SU-DHL-6 (cell line): ENCODE measurements around the gene CKS1B.

ENCODE experiments used
- H2AFZ ChIP-seq: fragments of 200-600 bp; sonication (generic); 2 replicates; pipeline ENCODE4 v1.6.1; 2014; ENCODE audit warnings: low read depth, mild to moderate bottlenecking, moderate library complexity, mixed read lengths, antibody characterized with exemption, low read length; ENCODE audit not compliant: severe bottlenecking
- H3F3A ChIP-seq: fragments of 200-600 bp; shearing (Covaris generic); 2 replicates; pipeline ENCODE4 v1.6.0; 2016; ENCODE audit warnings: antibody characterized with exemption, mild to moderate bottlenecking; ENCODE audit not compliant: insufficient read depth
- H3K27ac ChIP-seq: fragments of 200-600 bp; sonication (generic); 2 replicates; pipeline ENCODE4 v1.5.1; 2016; ENCODE audit warnings: low read depth, mild to moderate bottlenecking, low read length, moderate library complexity, mixed read lengths
- H3K27me3 ChIP-seq: fragments of 200-600 bp; sonication (generic), shearing (Covaris generic); 2 replicates; pipeline ENCODE4 v1.6.0; 2014; ENCODE audit warnings: mild to moderate bottlenecking, low read length
- H3K36me3 ChIP-seq: fragments of 200-600 bp; sonication (generic); 2 replicates; pipeline ENCODE4 v1.6.1; 2014; ENCODE audit warnings: mild to moderate bottlenecking, low read length, mixed read lengths
- H3K4me2 ChIP-seq: fragments of 300-600, 200-600 bp; shearing (Covaris generic), sonication (generic); 2 replicates; pipeline ENCODE4 v1.6.0; 2014; ENCODE audit warnings: low read length, low read depth, mild to moderate bottlenecking; ENCODE audit not compliant: poor library complexity, severe bottlenecking
- H3K4me3 ChIP-seq: fragments of 200-600 bp; sonication (generic); 2 replicates; pipeline ENCODE4 v1.5.1; 2014; ENCODE audit warnings: antibody characterized with exemption, low read length, mild to moderate bottlenecking, mixed read lengths; ENCODE audit not compliant: insufficient read depth, poor library complexity, severe bottlenecking
- H3K79me2 ChIP-seq: fragments of 200-600 bp; sonication (generic); 2 replicates; pipeline ENCODE4 v1.6.1; 2014; ENCODE audit warnings: mild to moderate bottlenecking, low read length, moderate library complexity; ENCODE audit not compliant: insufficient read depth
- H3K9ac ChIP-seq: fragments of 200-600 bp; sonication (generic); 2 replicates; pipeline ENCODE4 v1.7.0; 2014; ENCODE audit warnings: mild to moderate bottlenecking, low read length
- H3K9me2 ChIP-seq: fragments of 200-600 bp; sonication (generic); replicated peaks from 2 replicates; pipeline ENCODE4 v1.6.1; 2014; ENCODE audit warnings: low read length; ENCODE audit not compliant: insufficient read depth
- H3K9me3 ChIP-seq: fragments of 200-600 bp; sonication (generic); 2 replicates; pipeline ENCODE4 v1.6.1; 2014; ENCODE audit warnings: low read length, mixed read lengths; ENCODE audit not compliant: insufficient read depth
- H4K20me1 ChIP-seq: fragments of 200-600 bp; sonication (generic); 2 replicates; pipeline ENCODE4 v1.6.1; 2014; ENCODE audit warnings: low read depth, mild to moderate bottlenecking, antibody characterized with exemption, low read length, moderate library complexity, mixed read lengths
- EZH2phosphoT487 ChIP-seq: fragments of 200-600 bp; sonication (generic), shearing (Covaris generic); conservative IDR thresholded peaks from 2 replicates; pipeline ENCODE4 v1.6.1; 2018; ENCODE audit warnings: mild to moderate bottlenecking, antibody characterized with exemption, low read length, moderate library complexity, mixed read lengths
- TF ChIP-seq, protein P1 (sequence below): fragments of 200-600 bp; sonication (generic); IDR thresholded peaks from one replicate; pipeline ENCODE4 v1.5.1; 2017; ENCODE audit warnings: antibody characterized with exemption, mild to moderate bottlenecking, low read length, moderate library complexity; ENCODE audit not compliant: insufficient read depth, poor library complexity, severe bottlenecking

Gene CKS1B

DNA sequence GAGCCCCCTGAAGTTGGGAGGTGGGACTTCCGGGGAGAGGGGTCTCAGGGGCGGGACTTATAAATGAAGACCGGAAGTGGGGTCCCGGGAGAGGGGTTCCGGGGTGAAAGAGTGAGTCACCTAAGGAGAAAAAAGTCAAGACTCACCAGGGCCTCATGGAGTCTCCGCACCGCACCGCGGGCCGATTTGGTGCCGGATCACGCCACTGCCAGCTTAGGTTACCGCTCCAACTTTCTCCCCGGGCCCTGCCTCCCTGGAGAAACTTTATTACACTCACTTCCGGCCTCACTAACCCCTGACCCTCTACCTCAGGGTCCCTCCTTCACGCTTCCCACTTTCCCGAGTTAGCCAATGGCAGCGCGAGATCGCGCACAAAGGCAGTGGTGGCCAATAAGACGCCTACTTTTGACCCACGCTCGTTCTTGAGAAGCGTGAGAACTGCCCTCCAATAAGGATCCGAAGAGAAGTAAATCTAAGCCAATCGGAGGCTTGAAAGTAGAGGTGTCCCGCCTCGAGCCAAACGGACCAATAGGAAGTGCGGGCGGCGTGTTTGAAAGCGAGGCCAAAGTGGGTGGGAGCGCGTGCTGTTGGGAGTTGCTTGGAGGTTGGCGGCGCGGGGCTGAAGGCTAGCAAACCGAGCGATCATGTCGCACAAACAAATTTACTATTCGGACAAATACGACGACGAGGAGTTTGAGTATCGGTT lies at the start of gene CKS1B:
TSS of gene CKS1B (plus strand) at position 580 of the 706 bp plus-strand sequence. CDS start at position 645, 65 bp downstream.
- Histone ChIP-seq H3K4me2 (peak within 1 kb of the TSS; percentile 87), H3K27ac (peak within 1 kb of the TSS; percentile 88), H3K9me2 (no peaks in the 10 kb centered on the region), H3K79me2 (peaks cover 64% of the 10 kb centered on the region), H3K9ac (peak within 1 kb of the TSS; percentile 69), H3K4me3 (peak within 1 kb of the TSS; percentile 74), H3K9me3 (no peaks in the 10 kb centered on the region), H2AFZ (peak within 1 kb of the TSS; percentile 49), H3K27me3 (no peaks in the 10 kb centered on the region), H4K20me1 (no peaks in the 10 kb centered on the region), H3F3A (peaks cover 17% of the 10 kb centered on the region), H3K36me3 (peaks cover 4% of the 10 kb centered on the region)
- TF ChIP-seq EZH2phosphoT487, result no peak
- TF ChIP-seq, protein P1, sequence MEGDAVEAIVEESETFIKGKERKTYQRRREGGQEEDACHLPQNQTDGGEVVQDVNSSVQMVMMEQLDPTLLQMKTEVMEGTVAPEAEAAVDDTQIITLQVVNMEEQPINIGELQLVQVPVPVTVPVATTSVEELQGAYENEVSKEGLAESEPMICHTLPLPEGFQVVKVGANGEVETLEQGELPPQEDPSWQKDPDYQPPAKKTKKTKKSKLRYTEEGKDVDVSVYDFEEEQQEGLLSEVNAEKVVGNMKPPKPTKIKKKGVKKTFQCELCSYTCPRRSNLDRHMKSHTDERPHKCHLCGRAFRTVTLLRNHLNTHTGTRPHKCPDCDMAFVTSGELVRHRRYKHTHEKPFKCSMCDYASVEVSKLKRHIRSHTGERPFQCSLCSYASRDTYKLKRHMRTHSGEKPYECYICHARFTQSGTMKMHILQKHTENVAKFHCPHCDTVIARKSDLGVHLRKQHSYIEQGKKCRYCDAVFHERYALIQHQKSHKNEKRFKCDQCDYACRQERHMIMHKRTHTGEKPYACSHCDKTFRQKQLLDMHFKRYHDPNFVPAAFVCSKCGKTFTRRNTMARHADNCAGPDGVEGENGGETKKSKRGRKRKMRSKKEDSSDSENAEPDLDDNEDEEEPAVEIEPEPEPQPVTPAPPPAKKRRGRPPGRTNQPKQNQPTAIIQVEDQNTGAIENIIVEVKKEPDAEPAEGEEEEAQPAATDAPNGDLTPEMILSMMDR, result no peak

DNA sequence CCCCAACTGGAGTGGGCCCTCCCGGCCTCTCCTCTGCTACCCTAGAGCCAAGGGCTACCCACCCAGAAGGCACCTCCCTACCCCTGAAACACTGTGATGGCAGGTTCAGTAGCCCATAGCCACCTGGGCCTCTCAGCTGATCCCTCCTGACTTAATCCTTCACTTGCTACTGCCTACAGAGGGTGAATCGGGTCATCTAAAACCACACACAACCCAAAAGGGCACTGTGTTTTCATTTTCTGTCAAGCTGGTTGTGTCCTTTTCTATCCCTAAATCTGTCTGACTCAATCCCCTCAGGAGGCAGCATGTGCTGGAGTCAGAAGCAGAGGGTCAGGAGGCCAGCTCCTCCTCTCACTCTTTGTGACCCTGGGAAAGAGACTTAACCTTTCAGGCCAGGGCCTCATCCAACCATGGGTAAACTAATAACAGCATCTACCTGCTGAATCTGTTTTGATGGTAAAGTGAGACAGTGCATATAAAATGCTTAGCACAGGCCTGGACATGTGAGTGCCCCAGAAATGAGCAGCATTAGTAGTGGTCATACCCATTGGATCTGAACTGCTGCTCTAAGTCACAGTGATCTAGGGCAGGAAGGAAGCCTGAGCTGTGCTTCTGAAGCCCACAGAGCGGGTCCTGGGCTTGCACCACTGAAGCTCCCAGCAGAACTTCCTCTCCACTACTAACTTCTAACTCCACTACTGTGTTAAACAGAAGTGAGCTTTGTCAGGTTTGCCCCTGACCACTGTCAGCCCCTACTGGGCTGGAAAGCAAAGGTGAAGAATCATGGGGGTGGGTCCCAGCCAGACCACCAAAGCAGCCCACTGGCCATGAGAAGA lies 48.9 kb upstream of the CKS1B start:
- peaks cover 5% of the 10 kb centered on the region; the same call in 1 of the 2 replicates for H3K36me3 ChIP-seq
- H3K27me3 ChIP-seq, result no peaks in the 10 kb centered on the region
- no peaks in the 10 kb centered on the region for H3K9me3 ChIP-seq
- H4K20me1 ChIP-seq, result no peaks in the 10 kb centered on the region
- H3K9ac ChIP-seq, result no peak overlapping the region
- no peaks in the 10 kb centered on the region for H3K79me2 ChIP-seq
- H3F3A ChIP-seq, result peaks cover 4% of the 10 kb centered on the region; the same call in 1 of the 2 replicates
- no peak overlapping the region for H3K4me3 ChIP-seq
- no peaks in the 10 kb centered on the region for H3K9me2 ChIP-seq
- no peak for TF ChIP-seq EZH2phosphoT487
- TF ChIP-seq, protein P1, result no peak
- no peak overlapping the region for H2AFZ ChIP-seq
- no peak overlapping the region for H3K4me2 ChIP-seq
- H3K27ac ChIP-seq, result no peak overlapping the region

DNA sequence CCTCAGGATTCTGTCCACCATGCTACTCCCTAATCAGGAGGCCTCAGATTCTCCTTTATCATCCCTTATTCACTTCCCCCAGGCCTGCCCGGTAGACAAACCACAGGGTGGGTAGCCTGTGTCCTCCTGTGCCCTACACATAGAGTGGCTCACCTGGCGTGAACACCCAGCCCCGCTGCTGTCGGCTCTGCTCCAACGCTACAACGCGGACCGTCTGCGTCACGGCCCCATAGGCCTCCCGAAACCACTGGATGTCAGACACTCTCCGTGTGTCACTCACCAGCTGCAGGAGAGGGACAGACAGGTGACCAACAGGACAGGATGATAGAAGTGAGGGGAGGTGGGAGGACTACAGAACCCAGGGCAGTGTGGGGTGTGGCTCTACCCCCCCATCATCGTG lies 48.3 kb upstream of the CKS1B start:
- H3K79me2 ChIP-seq, result no peaks in the 10 kb centered on the region
- H3K36me3 ChIP-seq, result peaks cover 3% of the 10 kb centered on the region; the same call in 1 of the 2 replicates
- H3K9me3 ChIP-seq, result no peaks in the 10 kb centered on the region
- H3K4me2 ChIP-seq, result no peak overlapping the region
- H3K9ac ChIP-seq, result no peak overlapping the region
- H3K4me3 ChIP-seq, result no peak overlapping the region
- no peaks in the 10 kb centered on the region for H3K9me2 ChIP-seq
- H3K27me3 ChIP-seq, result no peaks in the 10 kb centered on the region
- peaks cover 2% of the 10 kb centered on the region; the same call in 1 of the 2 replicates for H3F3A ChIP-seq
- H4K20me1 ChIP-seq, result no peaks in the 10 kb centered on the region
- no peak overlapping the region for H2AFZ ChIP-seq
- H3K27ac ChIP-seq, result no peak overlapping the region
- TF ChIP-seq, protein P1, result no peak
- no peak for TF ChIP-seq EZH2phosphoT487
